ENCODE results near the gene LRRC74B.

- TF ChIP-seq CTCF (IDR thresholded peaks at IDR 0.05): no peak
- TF ChIP-seq POLR2A (IDR thresholded peaks at IDR 0.05): no peak
- TF ChIP-seq POLR2AphosphoS5 (IDR thresholded peaks at IDR 0.05): no peak
These were observed 54.6 kb downstream of the LRRC74B start for GRCh38 chr22:21100149-21101032.

All from suprapubic skin (tissue), 4 donors.